K562 (cell line): Measurements from ENCODE around the gene RRP9. TPM values are rescaled to one million over a fixed set of nuclear protein-coding genes. Genes with fewer than 3 reads are reported as not detected.

Experiments
- ATAC-seq: fragments of 200-7000 bp; cut with Tn5 transposase; 3 replicates; pipeline ENCODE4 v1.9.1; 2020; ENCODE audit warnings: moderate library complexity
- BruUV-seq: library from RNA; stranded (reverse); fragments of 400-500 nt; replicated peaks from 2 replicates; lab custom pipeline; 2021; lab: Mats Ljungman, UMichigan
- CTCF ChIA-PET: fragments of 300-600 bp; formaldehyde crosslinking; extraction: SDS; loops from one replicate; lab custom pipeline; 2021; ENCODE audit warnings: low intra/inter-chr PET ratio; lab: Yijun Ruan, JAX
- POLR2A ChIA-PET: fragments of 300-600, 350-650 bp; sonication (Branson Sonifier 250); formaldehyde crosslinking; extraction: SDS; loops from one replicate; lab custom pipeline; 2021; ENCODE audit warnings: antibody characterized with exemption, inconsistent platforms; lab: Yijun Ruan, JAX
- DNase-seq, 4 experiments: peaks; one replicate each; pipeline versions ENCODE4 v3.0.0 to v3.0.0-alpha.2; 2011 to 2018; ENCODE audit warnings: low spot score in 3 of 4, mixed read lengths in 3 of 4; ENCODE audit errors: extremely low read depth in 1 of 4
- FAIRE-seq: peaks from 2 replicates; lab custom pipeline; 2011; peaks lifted over from hg19 to GRCh38; lab: Jason Lieb, UNC
- H2AFZ ChIP-seq: 2 replicates; pipeline ENCODE4 v1.6.0; 2011; ENCODE audit warnings: low read depth, low read length, control low read depth, inconsistent platforms
- H3K27ac ChIP-seq: fragments of 200-600 bp; 3 replicates; pipeline ENCODE4 v1.8.0; 2011; ENCODE audit warnings: low read depth, mild to moderate bottlenecking, control low read depth, inconsistent platforms, low read length, moderate library complexity, mixed read lengths; ENCODE audit errors: extremely low read depth
- H3K27me3 ChIP-seq, 2 experiments: fragments of 300-600 bp in 1 of 2; 2 replicates in 1 of 2; 3 replicates in 1 of 2; pipeline versions ENCODE4 v1.6.0 to v1.8.0; 2011; ENCODE audit warnings: inconsistent platforms in 2 of 2, low read length in 2 of 2, mild to moderate bottlenecking in 1 of 2, mixed read lengths in 1 of 2, moderate library complexity in 1 of 2; ENCODE audit not compliant: control insufficient read depth in 2 of 2, insufficient read depth in 2 of 2
- H3K36me3 ChIP-seq: fragments of 300-600 bp; 3 replicates; pipeline ENCODE4 v1.8.0; 2011; ENCODE audit warnings: mild to moderate bottlenecking, low read length, inconsistent platforms; ENCODE audit not compliant: control insufficient read depth, insufficient read depth
- H3K4me1 ChIP-seq, 2 experiments: fragments of 200-600 bp in 1 of 2; replicated peaks in 1 of 2; 2 replicates in 1 of 2; 3 replicates in 1 of 2; pipeline versions ENCODE4 v1.5.1 to v1.8.0; 2011; ENCODE audit warnings: inconsistent platforms in 2 of 2, low read length in 2 of 2, mild to moderate bottlenecking in 1 of 2, mixed read lengths in 1 of 2, moderate library complexity in 1 of 2; ENCODE audit not compliant: control insufficient read depth in 2 of 2, insufficient read depth in 2 of 2
- H3K4me2 ChIP-seq: 2 replicates; pipeline ENCODE4 v1.6.1; 2011; ENCODE audit warnings: low read length, control low read depth, inconsistent platforms, mixed read lengths; ENCODE audit not compliant: insufficient read depth
- H3K4me3 ChIP-seq: fragments of 200-600 bp; sonication (generic), shearing (Covaris generic); 2 replicates; pipeline ENCODE4 v1.5.1; 2016; ENCODE audit warnings: control low read depth, inconsistent platforms
- H3K79me2 ChIP-seq: fragments of 200-600 bp; 3 replicates; pipeline ENCODE4 v1.8.0; 2011; ENCODE audit warnings: low read length, inconsistent platforms; ENCODE audit not compliant: control insufficient read depth, insufficient read depth
- H3K9ac ChIP-seq, 2 experiments: 2 replicates each; pipeline versions ENCODE4 v1.6.0 to v1.6.1; 2011; ENCODE audit warnings: low read depth in 2 of 2, low read length in 2 of 2, control low read depth in 1 of 2, inconsistent platforms in 1 of 2, mild to moderate bottlenecking in 1 of 2, mixed read lengths in 1 of 2; ENCODE audit not compliant: insufficient read depth in 1 of 2
- H3K9me1 ChIP-seq: one replicate; pipeline ENCODE4 v1.6.0; 2011; ENCODE audit warnings: inconsistent platforms, mild to moderate bottlenecking, low read length, moderate library complexity; ENCODE audit not compliant: control insufficient read depth, insufficient read depth
- H3K9me3 ChIP-seq: replicated peaks from 2 replicates; pipeline ENCODE4 v1.5.1; 2011; ENCODE audit warnings: low read depth, low read length, inconsistent platforms; ENCODE audit not compliant: control insufficient read depth, insufficient read depth
- H4K20me1 ChIP-seq: replicated peaks from 2 replicates; pipeline ENCODE4 v1.6.1; 2011; ENCODE audit warnings: low read length, inconsistent platforms, mixed read lengths; ENCODE audit not compliant: control insufficient read depth, insufficient read depth
- BRD9 ChIP-seq: fragments of 450-650 bp; IDR thresholded peaks from 2 replicates; pipeline ENCODE4 v1.6.1; 2018; ENCODE audit warnings: low read depth; ENCODE audit not compliant: partially characterized antibody
- ESRRA ChIP-seq: fragments of 450-650 bp; IDR thresholded peaks from 2 replicates; pipeline ENCODE4 v1.6.1; 2014; ENCODE audit warnings: low read depth, mild to moderate bottlenecking, moderate library complexity, borderline replicate concordance
- FOXJ3 ChIP-seq: sonication (generic); formaldehyde crosslinking; IDR thresholded peaks from 2 replicates; pipeline ENCODE4 v1.4.0; 2020; ENCODE audit warnings: mild to moderate bottlenecking, missing genetic modification reagents
- HDAC3 ChIP-seq: fragments of 450-650 bp; IDR thresholded peaks from 2 replicates; pipeline ENCODE4 v1.6.1; 2018; ENCODE audit warnings: borderline replicate concordance, mild to moderate bottlenecking, moderate library complexity; ENCODE audit not compliant: partially characterized antibody
- MYC ChIP-seq, 2 experiments: fragments of 250-450 bp in 1 of 2; sonication (Bioruptor Pico) in 1 of 2; IDR thresholded peaks; 2 replicates each; pipeline versions ENCODE4 v1.5.1 to v1.6.1; 2012 to 2021; ENCODE audit warnings: low read depth in 2 of 2, borderline replicate concordance in 1 of 2, improper control_type of control experiment in 1 of 2, low read length in 1 of 2, mild to moderate bottlenecking in 1 of 2, moderate library complexity in 1 of 2
- POLR2AphosphoS5 ChIP-seq: IDR thresholded peaks from 2 replicates; pipeline ENCODE4 v1.6.1; 2011; ENCODE audit warnings: mild to moderate bottlenecking, low read depth, low read length, moderate library complexity; ENCODE audit not compliant: control insufficient read depth, insufficient read depth
- RBM22 ChIP-seq: fragments of 200-400 bp; formaldehyde crosslinking; IDR thresholded peaks from 2 replicates; pipeline ENCODE4 v1.6.1; 2018; ENCODE audit warnings: low read length, low read depth; ENCODE audit not compliant: poor library complexity, severe bottlenecking
- RNF2 ChIP-seq: sonication (generic); IDR thresholded peaks from 2 replicates; pipeline ENCODE4 v1.6.1; 2016
- TBP ChIP-seq: optimal IDR thresholded peaks from 2 replicates; pipeline ENCODE3; 2011; ENCODE audit warnings: low read depth, low read length, improper control_type of control experiment
- ZBTB17 ChIP-seq: fragments of 450-650 bp; formaldehyde crosslinking; IDR thresholded peaks from 2 replicates; pipeline ENCODE4 v1.4.0; 2020; ENCODE audit warnings: mild to moderate bottlenecking
- ZKSCAN8 ChIP-seq: fragments of 200-800 bp; sonication (Bioruptor generic); IDR thresholded peaks from 2 replicates; pipeline ENCODE4 v1.6.1; 2016; ENCODE audit warnings: missing genetic modification characterization, missing compliant biosample characterization
- ZNF12 ChIP-seq: sonication (generic); formaldehyde crosslinking; IDR thresholded peaks from 2 replicates; pipeline ENCODE4 v1.4.0; 2020; ENCODE audit warnings: mild to moderate bottlenecking, missing genetic modification reagents
- ZNF324 ChIP-seq: fragments of 250-450 bp; sonication (Bioruptor Pico); IDR thresholded peaks from 2 replicates; pipeline ENCODE4 v1.4.0; 2020; ENCODE audit warnings: mild to moderate bottlenecking
- WGBS: fragments of 100-300 bp; shearing (Covaris generic); methylation state at CpG from one replicate; pipeline ENCODE4 v1.1.6; 2016; ENCODE audit warnings: low coverage, mixed read lengths; ENCODE audit not compliant: insufficient coverage; ENCODE audit errors: missing lambda C conversion rate; 5-methylcytosine and 5-hydroxymethylcytosine counted together
- in situ Hi-C: fragments of 300-500 bp; cut with MboI; formaldehyde crosslinking; loops from 4 replicates; pipeline ENCODE4 v1.15.0; 2018; ENCODE audit warnings: inconsistent platforms, mixed read lengths
- intact Hi-C: fragments of 100-400 bp; cut with micrococcal nuclease; formaldehyde crosslinking; loops from 2 replicates; pipeline ENCODE4 v1.14.2; 2022
- polyA plus RNA-seq, 8 experiments: library from polyadenylated mRNA; depleted of rRNA in 4 of 8; stranded (reverse) in 5 of 8; unstranded in 3 of 8; fragments of >200 nt; fragmentation: Nextera tagmentation in 2 of 8; fragmentation: Illumina TruSeq in 1 of 8; extraction: Ambion mirVana in 2 of 8; extraction: Trizol in 1 of 8; gene quantifications; 2 replicates each; pipeline versions ENCODE4 v1.2.1 to v1.2.3, GENCODE V29; 2011 to 2014; ENCODE audit warnings: inconsistent platforms in 1 of 8, missing spikeins in 1 of 8
- total RNA-seq, 7 experiments: library from RNA; depleted of rRNA in 6 of 7; stranded (reverse); fragments of >200 nt in 6 of 7; fragmentation: Illumina TruSeq in 2 of 7; extraction: Trizol in 2 of 7; gene quantifications; 2 replicates each; pipeline versions ENCODE4 v1.2.1 to v1.2.3, GENCODE V29; 2011 to 2021; ENCODE audit warnings: low replicate concordance in 1 of 7
- TF ChIP-seq, protein P1 (sequence below): conservative IDR thresholded peaks from 2 replicates; pipeline ENCODE4 v1.6.1; 2011; ENCODE audit warnings: low read depth, mild to moderate bottlenecking, low read length; ENCODE audit not compliant: control insufficient read depth
- TF ChIP-seq, protein P2 (sequence below), 2 experiments: fragments of 450-650 bp; IDR thresholded peaks; 2 replicates each; pipeline ENCODE4 v1.6.1; 2018; ENCODE audit warnings: mild to moderate bottlenecking in 2 of 2, low read depth in 1 of 2; ENCODE audit not compliant: partially characterized antibody in 2 of 2

RRP9 gene
- total and polyA plus RNA-seq, 9 of the 15 experiments (the other 6 are each of a cell fraction or from before 2014, with no cell fraction given), result 5.2 to 67.0 (median 45.9) TPM

DNA sequence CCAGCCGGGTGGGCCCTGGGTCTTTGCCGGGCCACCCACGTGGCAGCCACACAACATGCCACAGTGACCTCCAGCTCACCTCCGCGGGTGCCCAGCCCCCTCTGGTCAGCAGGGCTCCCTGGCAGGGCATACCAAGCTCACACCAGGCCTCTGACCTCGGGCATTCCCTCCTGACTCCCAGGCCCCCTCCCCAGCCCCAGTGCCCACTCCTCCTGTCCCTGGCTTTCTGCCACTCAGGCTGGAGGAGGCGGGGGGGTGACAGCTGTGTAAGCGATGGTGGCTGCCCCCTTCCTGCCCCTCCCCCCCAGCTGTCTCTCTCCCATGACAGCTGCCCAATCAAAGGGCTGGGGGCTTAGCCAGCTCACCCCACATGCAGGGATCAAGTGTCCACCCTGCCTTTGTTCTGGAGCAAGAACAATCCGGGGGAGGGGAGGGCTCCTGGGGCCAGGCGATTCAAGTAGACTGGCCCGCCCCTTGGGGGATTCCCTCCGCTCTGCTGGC is 22.3 kb upstream of the RRP9 start:
- WGBS, result 33% methylated on average over 4 of the region's 12 CpGs
- no peak for ATAC-seq
- Histone ChIP-seq H3K9me3 (no peaks in the 10 kb centered on the region), H3K79me2 (no peaks in the 10 kb centered on the region; the same call in 2 of the 3 replicates), H2AFZ (no peak overlapping the region), H3K36me3 (peaks cover 6% of the 10 kb centered on the region; the same call in 1 of the 3 replicates), H3K9ac (no peak overlapping the region), H3K9me1 (peaks cover 3% of the 10 kb centered on the region), H3K4me3 (no peak overlapping the region), H3K4me1 (peaks cover 0 to 45% of the 10 kb centered on the region in 2 experiments; a peak in 3 of 5 replicates), H3K27ac (no peak overlapping the region), H4K20me1 (0 out of 2 replicates have a peak, but pooled peaks cover 6% of the 10 kb centered on the region), H3K4me2 (no peak overlapping the region), H3K27me3 (peaks cover 0 to 17% of the 10 kb centered on the region in 2 experiments; a peak in 2 of 5 replicates)
- ChIA-PET CTCF (no interaction called here), POLR2A (interaction anchor here (1.1 to 1.9 kb wide), 2 partner anchors 15 to 21 kb away, joined by 3 to 6 read pairs; no protein-coding TSS in a partner anchor)
- no peak for FAIRE-seq
- BruUV-seq, result no TSS peak
- no peak for DNase-seq
- in situ Hi-C loops, result no loop called here
- intact Hi-C loops, result no loop called here
- TF ChIP-seq FOXJ3 (CRISPR knock-in tag) (no peak), RBM22 (no peak), MYC (IDR thresholded peaks at IDR 0.05; ENCODE audit: low read depth, low read length) (no peak), MYC (CRISPR knock-in tag; IDR thresholded peaks at IDR 0.05; ENCODE audit: borderline replicate concordance, low read depth) (no peak), ZNF12 (no peak), ZNF324 (CRISPR knock-in tag) (no peak), RNF2 (no peak), TBP (no peak), POLR2AphosphoS5 (no peak), ZBTB17 (CRISPR knock-in tag) (no peak), ESRRA (no peak), HDAC3 (no peak), BRD9 (no peak), ZKSCAN8 (CRISPR knock-in tag) (no peak)
- TF ChIP-seq, protein P1, sequence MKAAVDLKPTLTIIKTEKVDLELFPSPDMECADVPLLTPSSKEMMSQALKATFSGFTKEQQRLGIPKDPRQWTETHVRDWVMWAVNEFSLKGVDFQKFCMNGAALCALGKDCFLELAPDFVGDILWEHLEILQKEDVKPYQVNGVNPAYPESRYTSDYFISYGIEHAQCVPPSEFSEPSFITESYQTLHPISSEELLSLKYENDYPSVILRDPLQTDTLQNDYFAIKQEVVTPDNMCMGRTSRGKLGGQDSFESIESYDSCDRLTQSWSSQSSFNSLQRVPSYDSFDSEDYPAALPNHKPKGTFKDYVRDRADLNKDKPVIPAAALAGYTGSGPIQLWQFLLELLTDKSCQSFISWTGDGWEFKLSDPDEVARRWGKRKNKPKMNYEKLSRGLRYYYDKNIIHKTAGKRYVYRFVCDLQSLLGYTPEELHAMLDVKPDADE, result no peak
- TF ChIP-seq, protein P2, sequence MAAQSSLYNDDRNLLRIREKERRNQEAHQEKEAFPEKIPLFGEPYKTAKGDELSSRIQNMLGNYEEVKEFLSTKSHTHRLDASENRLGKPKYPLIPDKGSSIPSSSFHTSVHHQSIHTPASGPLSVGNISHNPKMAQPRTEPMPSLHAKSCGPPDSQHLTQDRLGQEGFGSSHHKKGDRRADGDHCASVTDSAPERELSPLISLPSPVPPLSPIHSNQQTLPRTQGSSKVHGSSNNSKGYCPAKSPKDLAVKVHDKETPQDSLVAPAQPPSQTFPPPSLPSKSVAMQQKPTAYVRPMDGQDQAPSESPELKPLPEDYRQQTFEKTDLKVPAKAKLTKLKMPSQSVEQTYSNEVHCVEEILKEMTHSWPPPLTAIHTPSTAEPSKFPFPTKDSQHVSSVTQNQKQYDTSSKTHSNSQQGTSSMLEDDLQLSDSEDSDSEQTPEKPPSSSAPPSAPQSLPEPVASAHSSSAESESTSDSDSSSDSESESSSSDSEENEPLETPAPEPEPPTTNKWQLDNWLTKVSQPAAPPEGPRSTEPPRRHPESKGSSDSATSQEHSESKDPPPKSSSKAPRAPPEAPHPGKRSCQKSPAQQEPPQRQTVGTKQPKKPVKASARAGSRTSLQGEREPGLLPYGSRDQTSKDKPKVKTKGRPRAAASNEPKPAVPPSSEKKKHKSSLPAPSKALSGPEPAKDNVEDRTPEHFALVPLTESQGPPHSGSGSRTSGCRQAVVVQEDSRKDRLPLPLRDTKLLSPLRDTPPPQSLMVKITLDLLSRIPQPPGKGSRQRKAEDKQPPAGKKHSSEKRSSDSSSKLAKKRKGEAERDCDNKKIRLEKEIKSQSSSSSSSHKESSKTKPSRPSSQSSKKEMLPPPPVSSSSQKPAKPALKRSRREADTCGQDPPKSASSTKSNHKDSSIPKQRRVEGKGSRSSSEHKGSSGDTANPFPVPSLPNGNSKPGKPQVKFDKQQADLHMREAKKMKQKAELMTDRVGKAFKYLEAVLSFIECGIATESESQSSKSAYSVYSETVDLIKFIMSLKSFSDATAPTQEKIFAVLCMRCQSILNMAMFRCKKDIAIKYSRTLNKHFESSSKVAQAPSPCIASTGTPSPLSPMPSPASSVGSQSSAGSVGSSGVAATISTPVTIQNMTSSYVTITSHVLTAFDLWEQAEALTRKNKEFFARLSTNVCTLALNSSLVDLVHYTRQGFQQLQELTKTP (IDR thresholded peaks at IDR 0.05; ENCODE audit: low read depth in 1 of 2, partially characterized antibody in 2 of 2), result no peak
